Activated naive CD4-positive, alpha-beta T cell treated with anti-CD3 and anti-CD28 coated beads for 36 hours (primary cell): ENCODE results near the gene FARS2. TPM values are rescaled to one million over a fixed set of nuclear protein-coding genes. Genes with fewer than 3 reads are reported as not detected.
A peak's percentile ranks its signal among the peaks of the same experiment; 100 is the strongest.

ENCODE experiments used
- CTCF ChIA-PET: fragments of 350-600 bp; sonication (Branson Sonifier 250); formaldehyde crosslinking; loops from one replicate; lab custom pipeline; 2021; ENCODE audit warnings: antibody characterized with exemption; lab: Charles Lee
- DNase-seq: peaks from one replicate; pipeline ENCODE4 v3.0.0-alpha.2; 2020
- H3K27ac Mint-ChIP-seq: one replicate; pipeline ENCODE4 v1.8.0; 2021; ENCODE audit warnings: mild to moderate bottlenecking, mixed read lengths
- H3K27me3 Mint-ChIP-seq: one replicate; pipeline ENCODE4 v1.8.0; 2021; ENCODE audit warnings: low read depth, mixed read lengths
- H3K36me3 Mint-ChIP-seq: one replicate; pipeline ENCODE4 v1.8.0; 2021; ENCODE audit warnings: low read depth, mixed read lengths
- H3K4me1 Mint-ChIP-seq: one replicate; pipeline ENCODE4 v1.8.0; 2021; ENCODE audit warnings: low read depth, mixed read lengths
- H3K4me3 Mint-ChIP-seq: one replicate; pipeline ENCODE4 v1.8.0; 2021; ENCODE audit warnings: mild to moderate bottlenecking, moderate library complexity, mixed read lengths
- H3K9me3 Mint-ChIP-seq: one replicate; pipeline ENCODE4 v1.8.0; 2021; ENCODE audit warnings: mixed read lengths
- intact Hi-C: fragments of 100-400 bp; cut with micrococcal nuclease; formaldehyde crosslinking; loops from one replicate; pipeline ENCODE4 v1.15.1; 2023
- total RNA-seq, 2 experiments: library from RNA; stranded (reverse); gene quantifications; one replicate each; pipeline ENCODE4 v1.2.3, GENCODE V29; 2021

FARS2 gene
- total RNA-seq, 2 experiments from 2014 or later = 15.4 to 15.8 TPM

- H3K27ac Mint-ChIP-seq = no peak overlapping the region
- CTCF ChIA-PET = no interaction called here
These were observed 205.2 kb downstream of the FARS2 start for GRCh38 chr6:5466281-5467136.

GRCh38 chr6:5468586-5468985, 207.3 kb downstream of the FARS2 start:
- no peaks in the 10 kb centered on the region for H3K9me3 Mint-ChIP-seq
- H3K27ac Mint-ChIP-seq = no peak overlapping the region
- H3K4me3 Mint-ChIP-seq = no peak overlapping the region
- intact Hi-C loops = loop anchor here (10.0 kb wide), 1 partner anchor 846 kb away; no protein-coding TSS in a partner anchor
- H3K4me1 Mint-ChIP-seq = peaks cover 9% of the 10 kb centered on the region
- CTCF ChIA-PET = interaction anchor here (0.8 kb wide), 1 partner anchor 325 kb away, joined by 5 read pairs; no protein-coding TSS in a partner anchor
- no peaks in the 10 kb centered on the region for H3K36me3 Mint-ChIP-seq
- no peaks in the 10 kb centered on the region for H3K27me3 Mint-ChIP-seq
- DNase-seq = no peak

More at GRCh38 chr6:5466281-5467136, 205.2 kb downstream of the FARS2 start:
- Mint-ChIP-seq H3K9me3 (no peaks in the 10 kb centered on the region), H3K4me3 (no peak overlapping the region), H3K4me1 (peaks cover 9% of the 10 kb centered on the region), H3K27me3 (no peaks in the 10 kb centered on the region), H3K36me3 (peaks cover under 1% of the 10 kb centered on the region)
- intact Hi-C loops = loop anchor here (10.0 kb wide), 1 partner anchor 848 kb away; no protein-coding TSS in a partner anchor
- no peak for DNase-seq

DNA sequence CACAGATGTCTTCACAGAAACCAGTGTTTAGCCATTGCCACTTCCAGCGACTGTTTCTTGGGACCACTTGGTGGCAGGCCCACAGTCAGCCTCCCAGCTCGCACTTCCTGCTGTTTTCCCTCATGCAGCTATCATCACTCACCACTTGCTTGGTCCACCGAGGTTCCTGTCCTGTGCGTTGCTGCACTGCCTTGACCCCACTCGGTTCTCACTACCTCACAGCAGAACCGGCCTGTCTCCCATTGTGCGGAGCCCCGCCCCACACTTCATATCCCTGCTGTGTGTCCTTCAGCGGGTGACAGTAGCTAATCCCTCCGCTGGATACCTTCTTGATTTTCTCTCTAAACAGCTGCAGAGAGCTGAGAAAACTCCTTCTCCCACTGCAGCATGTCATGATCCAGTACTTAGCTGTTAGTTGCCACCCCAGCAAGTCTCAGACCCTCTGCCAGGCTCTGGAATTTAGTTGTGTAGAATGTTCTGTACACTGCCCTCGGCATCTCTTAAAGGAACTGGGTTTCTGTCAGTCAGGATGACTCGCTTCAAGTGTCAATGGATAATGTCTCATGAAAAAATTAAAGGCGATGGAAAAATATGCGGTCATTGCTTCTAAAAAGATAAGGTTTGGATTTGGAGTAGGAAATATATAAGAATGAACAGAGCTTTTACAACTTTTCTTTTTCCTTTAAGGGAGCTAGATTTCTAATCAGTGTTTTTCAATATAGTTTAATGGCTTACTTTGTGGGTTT, 208.0 kb downstream of the FARS2 start:
- Mint-ChIP-seq H3K27me3 (no peaks in the 10 kb centered on the region), H3K27ac (no peak overlapping the region), H3K9me3 (no peaks in the 10 kb centered on the region), H3K4me1 (peaks cover 9% of the 10 kb centered on the region), H3K36me3 (no peaks in the 10 kb centered on the region), H3K4me3 (no peak overlapping the region)
- intact Hi-C loops = loop anchor here (10.0 kb wide), 1 partner anchor 846 kb away; no protein-coding TSS in a partner anchor
- no peak for DNase-seq
- CTCF ChIA-PET = interaction anchor here (0.8 to 1.7 kb wide), 2 partner anchors 56 to 326 kb away, joined by 3 to 5 read pairs; no protein-coding TSS in a partner anchor

GRCh38 chr6:5471044-5471443, 209.7 kb downstream of the FARS2 start:
- Mint-ChIP-seq H3K4me3 (no peak overlapping the region), H3K27ac (no peak overlapping the region), H3K9me3 (no peaks in the 10 kb centered on the region), H3K27me3 (no peaks in the 10 kb centered on the region), H3K4me1 (peaks cover 11% of the 10 kb centered on the region), H3K36me3 (no peaks in the 10 kb centered on the region)
- DNase-seq = peak; percentile 79
- intact Hi-C loops = loop anchor here (1.0 to 10.0 kb wide), 6 partner anchors 61 to 1076 kb away; no protein-coding TSS in a partner anchor
- CTCF ChIA-PET = interaction anchor here (0.6 to 1.9 kb wide), 21 partner anchors 8 to 523 kb away, joined by 3 to 14 read pairs (median 4); no protein-coding TSS in a partner anchor

DNA sequence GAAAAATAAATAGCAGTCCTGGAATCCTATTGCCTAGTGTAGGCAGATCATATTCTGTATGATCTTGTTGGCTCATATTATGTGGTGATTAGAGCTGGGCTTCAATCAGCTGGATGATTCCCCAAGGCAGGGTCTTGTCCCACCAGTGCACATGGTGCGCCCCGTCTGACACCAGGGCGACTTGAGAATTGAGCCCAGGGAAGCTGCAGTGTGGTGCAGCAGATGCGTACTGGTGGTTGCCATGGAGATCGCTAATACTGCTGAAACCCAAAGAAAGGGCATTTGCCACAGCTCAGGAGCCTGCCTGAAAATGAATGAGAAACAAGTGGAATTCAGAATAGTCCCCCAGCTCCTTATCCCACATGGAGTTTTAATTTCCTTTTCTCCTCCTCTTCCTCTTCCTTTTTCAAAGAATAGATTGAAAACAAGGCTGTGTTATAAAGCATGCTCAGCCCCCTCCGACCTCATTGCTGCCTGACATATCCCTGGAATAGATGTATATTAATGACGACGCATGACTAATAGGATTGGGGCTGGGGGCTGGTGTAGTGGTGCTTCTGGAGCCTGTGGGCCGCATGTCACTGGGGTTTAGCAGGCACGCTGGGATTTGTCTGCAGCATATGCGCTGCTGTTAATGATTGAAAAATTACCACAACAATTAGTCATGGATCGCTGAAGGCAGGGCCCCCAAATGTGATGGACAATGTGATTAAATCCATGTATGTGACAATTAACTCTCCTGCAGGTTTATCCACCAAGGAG, 210.5 kb downstream of the FARS2 start:
- H3K27ac Mint-ChIP-seq = no peak overlapping the region
- no peak overlapping the region for H3K4me3 Mint-ChIP-seq
- no peak for DNase-seq
- no peaks in the 10 kb centered on the region for H3K9me3 Mint-ChIP-seq
- CTCF ChIA-PET = interaction anchor here (0.6 to 1.9 kb wide), 21 partner anchors 9 to 1241 kb away, joined by 3 to 14 read pairs (median 4); no protein-coding TSS in a partner anchor
- no peaks in the 10 kb centered on the region for H3K36me3 Mint-ChIP-seq
- no peaks in the 10 kb centered on the region for H3K27me3 Mint-ChIP-seq
- intact Hi-C loops = loop anchor here (1.0 to 10.0 kb wide), 6 partner anchors 60 to 1075 kb away; no protein-coding TSS in a partner anchor
- H3K4me1 Mint-ChIP-seq = peaks cover 11% of the 10 kb centered on the region

- H3K27ac Mint-ChIP-seq = no peak overlapping the region
- no peaks in the 10 kb centered on the region for H3K36me3 Mint-ChIP-seq
- H3K4me1 Mint-ChIP-seq = peaks cover 7% of the 10 kb centered on the region
- no peak for DNase-seq
- CTCF ChIA-PET = no interaction called here
- H3K27me3 Mint-ChIP-seq = no peaks in the 10 kb centered on the region
- no peaks in the 10 kb centered on the region for H3K9me3 Mint-ChIP-seq
- no peak overlapping the region for H3K4me3 Mint-ChIP-seq
- intact Hi-C loops = loop anchor here (10.0 kb wide), 1 partner anchor 312 kb away; no protein-coding TSS in a partner anchor
These were observed 211.3 kb downstream of the FARS2 start for GRCh38 chr6:5472571-5472970.

DNA sequence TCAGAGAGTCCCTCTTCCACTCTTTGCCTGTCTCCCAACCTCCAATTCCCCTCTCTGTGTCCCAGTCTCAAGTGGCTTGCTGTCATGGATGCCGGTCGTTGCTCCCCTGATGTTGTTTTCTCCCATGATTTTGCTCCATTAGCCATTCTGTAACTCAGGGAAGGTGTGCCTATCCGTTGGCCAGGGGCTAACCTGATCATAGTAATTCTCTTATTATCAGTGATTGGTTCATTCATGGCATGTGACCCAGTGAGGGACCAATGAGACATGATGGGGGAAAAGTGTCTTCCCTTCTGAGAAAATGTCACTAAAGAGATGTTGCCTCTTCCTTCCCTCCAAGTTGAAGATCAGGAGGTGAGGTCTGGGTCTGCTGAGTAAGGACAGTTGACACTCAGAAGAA, 214.5 kb downstream of the FARS2 start:
- intact Hi-C loops = loop anchor here (10.0 kb wide), 1 partner anchor 309 kb away; no protein-coding TSS in a partner anchor
- H3K27ac Mint-ChIP-seq = no peak overlapping the region
- DNase-seq = no peak
- H3K4me1 Mint-ChIP-seq = peaks cover 2% of the 10 kb centered on the region
- no peaks in the 10 kb centered on the region for H3K27me3 Mint-ChIP-seq
- H3K36me3 Mint-ChIP-seq = peaks cover 2% of the 10 kb centered on the region
- CTCF ChIA-PET = interaction anchor here (0.6 kb wide), 1 partner anchor 20 kb away, joined by 3 read pairs; no protein-coding TSS in a partner anchor
- H3K9me3 Mint-ChIP-seq = no peaks in the 10 kb centered on the region
- H3K4me3 Mint-ChIP-seq = no peak overlapping the region

- CTCF ChIA-PET = no interaction called here
These were observed 217.1 kb downstream of the FARS2 start for GRCh38 chr6:5478380-5478779.

GRCh38 chr6:5481033-5481432, 219.7 kb downstream of the FARS2 start:
- H3K27ac Mint-ChIP-seq = no peak overlapping the region
- CTCF ChIA-PET = no interaction called here

More at GRCh38 chr6:5478380-5478779, 217.1 kb downstream of the FARS2 start:
- H3K27ac Mint-ChIP-seq = no peak overlapping the region
- no peaks in the 10 kb centered on the region for H3K9me3 Mint-ChIP-seq
- no peak overlapping the region for H3K4me3 Mint-ChIP-seq
- H3K4me1 Mint-ChIP-seq = peaks cover 2% of the 10 kb centered on the region
- no peaks in the 10 kb centered on the region for H3K27me3 Mint-ChIP-seq
- intact Hi-C loops = loop anchor here (10.0 kb wide), 1 partner anchor 306 kb away; no protein-coding TSS in a partner anchor
- DNase-seq = no peak
- H3K36me3 Mint-ChIP-seq = peaks cover 2% of the 10 kb centered on the region

DNA sequence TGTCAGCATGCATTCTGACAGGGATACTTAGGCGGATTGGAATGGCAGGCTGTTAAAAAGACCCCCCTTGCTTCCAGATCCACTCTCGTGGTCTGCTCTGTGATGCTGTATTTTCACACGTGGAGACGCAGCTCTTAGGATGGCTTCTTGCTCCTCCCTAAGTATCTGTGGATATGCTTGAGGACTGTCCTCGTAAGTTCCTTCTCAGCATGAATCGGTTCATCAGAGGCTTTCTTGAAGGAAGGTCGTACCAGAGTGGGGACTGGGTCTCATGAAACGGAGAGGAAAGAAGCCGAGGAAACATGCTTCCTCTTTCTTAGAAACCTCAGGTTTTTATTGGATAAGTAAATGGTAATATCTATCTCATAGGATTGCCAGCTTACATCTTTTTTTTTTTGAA, 220.4 kb downstream of the FARS2 start:
- CTCF ChIA-PET = no interaction called here
- no peak for DNase-seq
- H3K27ac Mint-ChIP-seq = no peak overlapping the region
- H3K4me3 Mint-ChIP-seq = no peak overlapping the region
- H3K9me3 Mint-ChIP-seq = no peaks in the 10 kb centered on the region
- intact Hi-C loops = no loop called here
- peaks cover 6% of the 10 kb centered on the region for H3K4me1 Mint-ChIP-seq
- peaks cover 6% of the 10 kb centered on the region for H3K36me3 Mint-ChIP-seq
- no peaks in the 10 kb centered on the region for H3K27me3 Mint-ChIP-seq

More at GRCh38 chr6:5481033-5481432, 219.7 kb downstream of the FARS2 start:
- peaks cover 2% of the 10 kb centered on the region for H3K4me1 Mint-ChIP-seq
- intact Hi-C loops = no loop called here
- H3K4me3 Mint-ChIP-seq = no peak overlapping the region
- peaks cover 4% of the 10 kb centered on the region for H3K36me3 Mint-ChIP-seq
- DNase-seq = no peak
- H3K9me3 Mint-ChIP-seq = no peaks in the 10 kb centered on the region
- H3K27me3 Mint-ChIP-seq = no peaks in the 10 kb centered on the region

DNA sequence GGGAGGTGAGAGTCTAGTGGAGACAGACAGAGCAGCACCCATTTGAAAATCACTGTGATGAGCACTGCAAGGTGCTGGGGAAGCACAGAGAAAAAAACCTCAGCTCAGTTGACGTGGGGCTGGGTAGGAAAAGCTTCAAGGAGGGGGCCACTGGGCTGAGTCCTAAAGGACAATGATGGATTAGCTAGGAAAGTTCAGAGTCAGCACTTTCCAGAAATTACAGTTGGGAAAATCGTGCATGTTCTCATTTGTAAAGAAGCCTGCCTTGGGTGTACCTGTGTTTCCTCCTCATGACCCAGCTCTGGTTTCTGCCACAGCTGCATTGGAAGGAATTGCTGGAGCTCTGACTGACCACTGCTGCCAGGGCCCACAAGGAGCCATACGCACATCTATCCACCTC, 221.3 kb downstream of the FARS2 start:
- no peak for DNase-seq
- CTCF ChIA-PET = interaction anchor here (2.0 kb wide), 1 partner anchor 11 kb away, joined by 7 read pairs; no protein-coding TSS in a partner anchor
- intact Hi-C loops = no loop called here
- Mint-ChIP-seq H3K27me3 (no peaks in the 10 kb centered on the region), H3K4me3 (no peak overlapping the region), H3K9me3 (no peaks in the 10 kb centered on the region), H3K4me1 (peaks cover 6% of the 10 kb centered on the region), H3K36me3 (peaks cover 6% of the 10 kb centered on the region), H3K27ac (no peak overlapping the region)
